ENCODE measurements around the gene MEGF10. TPM values are rescaled to one million over a fixed set of nuclear protein-coding genes. Genes with fewer than 3 reads are reported as not detected.

MEGF10 gene
- total and polyA plus RNA-seq, 2 donors (not counting 1 experiment from before 2014, with no cell fraction given): not detected

GRCh38 chr5:127353796-127354195, 63.2 kb downstream of the MEGF10 start:
- CTCF ChIA-PET: no interaction called here
- DNase-seq: no peak
- intact Hi-C loops (cut with micrococcal nuclease): no loop called here
- no peak overlapping the region for H2AFZ ChIP-seq (ENCODE audit: insufficient read depth, low read depth, low read length, poor library complexity, severe bottlenecking)
- no peak overlapping the region for H3K4me2 ChIP-seq (replicated peaks; ENCODE audit: low read depth, low read length, poor library complexity, severe bottlenecking)
- H3K9ac ChIP-seq (ENCODE audit: low read length): no peak overlapping the region
- H3K27me3 Mint-ChIP-seq: peaks cover 26% of the 10 kb centered on the region
- H4K20me1 ChIP-seq (ENCODE audit: control insufficient read depth, insufficient read depth, low read length, poor library complexity, severe bottlenecking): no peaks in the 10 kb centered on the region
- no peaks in the 10 kb centered on the region for H3K36me3 ChIP-seq (replicated peaks in 1 of 2; ENCODE audit: control extremely low read depth in 1 of 2, control insufficient read depth in 1 of 2, extremely low read depth in 1 of 2, insufficient read depth in 2 of 2, low read length in 1 of 2)
- H3K27ac Mint-ChIP-seq: no peak overlapping the region
- no peaks in the 10 kb centered on the region for H3K79me2 ChIP-seq (ENCODE audit: control insufficient read depth, insufficient read depth, low read length)
- H3K4me1 ChIP-seq (ENCODE audit: control insufficient read depth in 2 of 2, insufficient read depth in 2 of 2, low read length in 2 of 2): no peaks in the 10 kb centered on the region
- H3K9me3 Mint-ChIP-seq (ENCODE audit: insufficient read depth): no peaks in the 10 kb centered on the region
- H3K27ac ChIP-seq (ENCODE audit: low read length in 2 of 2): no peak overlapping the region
- no peak for ATAC-seq (ENCODE audit: low read depth)
- POLR2A ChIA-PET: no interaction called here
- H3K4me3 Mint-ChIP-seq: no peak overlapping the region
- H3K4me3 ChIP-seq (ENCODE audit: control extremely low read depth in 1 of 5, extremely low read depth in 1 of 5, insufficient read depth in 1 of 5, low read depth in 2 of 5, low read length in 4 of 5): no peak overlapping the region
- H3K27me3 ChIP-seq (replicated peaks in 1 of 4; ENCODE audit: control extremely low read depth in 1 of 4, control insufficient read depth in 3 of 4, insufficient read depth in 4 of 4, low read length in 3 of 4): peaks cover 0 to 2% (median 0%) of the 10 kb centered on the region in 4 experiments
- H3K4me1 Mint-ChIP-seq: no peaks in the 10 kb centered on the region
- no peaks in the 10 kb centered on the region for H3K9me3 ChIP-seq (ENCODE audit: control extremely low read depth in 1 of 3, control insufficient read depth in 2 of 3, insufficient read depth in 1 of 3, low read length in 2 of 3)
- 100% methylated on average over 1 of the region's 4 CpGs for WGBS (ENCODE audit: insufficient coverage)
- TF ChIP-seq CTCF (IDR thresholded peaks at IDR 0.05) (no peak), EZH2 (IDR thresholded peaks at IDR 0.05; ENCODE audit: borderline replicate concordance, insufficient read depth, low read depth, low read length, poor library complexity, severe bottlenecking) (no peak)

- TF ChIP-seq CTCF (IDR thresholded peaks at IDR 0.05): no peak
- no peak for TF ChIP-seq EZH2 (IDR thresholded peaks at IDR 0.05; ENCODE audit: borderline replicate concordance, insufficient read depth, low read depth, low read length, poor library complexity, severe bottlenecking)
- WGBS (ENCODE audit: insufficient coverage): 100% methylated on average over 3 of the region's 7 CpGs
- Histone ChIP-seq H3K9me3 (ENCODE audit: control extremely low read depth in 1 of 3, control insufficient read depth in 2 of 3, insufficient read depth in 1 of 3, low read length in 2 of 3) (no peaks in the 10 kb centered on the region), H3K27me3 (replicated peaks in 1 of 4; ENCODE audit: control extremely low read depth in 1 of 4, control insufficient read depth in 3 of 4, insufficient read depth in 4 of 4, low read length in 3 of 4) (no peaks in the 10 kb centered on the region), H3K36me3 (replicated peaks in 1 of 2; ENCODE audit: control extremely low read depth in 1 of 2, control insufficient read depth in 1 of 2, extremely low read depth in 1 of 2, insufficient read depth in 2 of 2, low read length in 1 of 2) (no peaks in the 10 kb centered on the region), H3K9ac (ENCODE audit: low read length) (no peak overlapping the region), H2AFZ (ENCODE audit: insufficient read depth, low read depth, low read length, poor library complexity, severe bottlenecking) (no peak overlapping the region), H3K4me1 (ENCODE audit: control insufficient read depth in 2 of 2, insufficient read depth in 2 of 2, low read length in 2 of 2) (no peaks in the 10 kb centered on the region), H3K79me2 (ENCODE audit: control insufficient read depth, insufficient read depth, low read length) (no peaks in the 10 kb centered on the region), H4K20me1 (ENCODE audit: control insufficient read depth, insufficient read depth, low read length, poor library complexity, severe bottlenecking) (no peaks in the 10 kb centered on the region), H3K4me3 (ENCODE audit: control extremely low read depth in 1 of 5, extremely low read depth in 1 of 5, insufficient read depth in 1 of 5, low read depth in 2 of 5, low read length in 4 of 5) (no peak overlapping the region), H3K4me2 (replicated peaks; ENCODE audit: low read depth, low read length, poor library complexity, severe bottlenecking) (no peak overlapping the region), H3K27ac (ENCODE audit: low read length in 2 of 2) (no peak overlapping the region)
- Mint-ChIP-seq H3K27me3 (peaks cover 26% of the 10 kb centered on the region), H3K27ac (no peak overlapping the region), H3K9me3 (ENCODE audit: insufficient read depth) (no peaks in the 10 kb centered on the region), H3K4me1 (no peaks in the 10 kb centered on the region), H3K4me3 (no peak overlapping the region)
- ChIA-PET CTCF (interaction anchor here (0.6 kb wide), 1 partner anchor 17 kb away, joined by 3 read pairs; no protein-coding TSS in a partner anchor), POLR2A (no interaction called here)
- no peak for ATAC-seq (ENCODE audit: low read depth)
- no peak for DNase-seq
- intact Hi-C loops (cut with micrococcal nuclease): no loop called here
Measured at GRCh38 chr5:127355337-127355736, 64.7 kb downstream of the MEGF10 start.
